Fibroblast of lung (primary cell): Measurements from ENCODE around the gene INSYN2B.

Experiments used
- EZH2 ChIP-seq: IDR thresholded peaks from 2 replicates; pipeline ENCODE4 v1.5.1; 2012; ENCODE audit warnings: low read length, control low read depth, mild to moderate bottlenecking; ENCODE audit errors: missing control alignments
- TF ChIP-seq, protein P1 (sequence below), 2 donors: IDR thresholded peaks in 1 of 2; conservative IDR thresholded peaks in 1 of 2; 1 replicate in 1 of 2; 2 replicates in 1 of 2; pipeline ENCODE4 v1.5.1; 2011 to 2012; ENCODE audit warnings: low read length in 2 of 2, control low read depth in 1 of 2, inconsistent platforms in 1 of 2, low read depth in 1 of 2, mild to moderate bottlenecking in 1 of 2

DNA sequence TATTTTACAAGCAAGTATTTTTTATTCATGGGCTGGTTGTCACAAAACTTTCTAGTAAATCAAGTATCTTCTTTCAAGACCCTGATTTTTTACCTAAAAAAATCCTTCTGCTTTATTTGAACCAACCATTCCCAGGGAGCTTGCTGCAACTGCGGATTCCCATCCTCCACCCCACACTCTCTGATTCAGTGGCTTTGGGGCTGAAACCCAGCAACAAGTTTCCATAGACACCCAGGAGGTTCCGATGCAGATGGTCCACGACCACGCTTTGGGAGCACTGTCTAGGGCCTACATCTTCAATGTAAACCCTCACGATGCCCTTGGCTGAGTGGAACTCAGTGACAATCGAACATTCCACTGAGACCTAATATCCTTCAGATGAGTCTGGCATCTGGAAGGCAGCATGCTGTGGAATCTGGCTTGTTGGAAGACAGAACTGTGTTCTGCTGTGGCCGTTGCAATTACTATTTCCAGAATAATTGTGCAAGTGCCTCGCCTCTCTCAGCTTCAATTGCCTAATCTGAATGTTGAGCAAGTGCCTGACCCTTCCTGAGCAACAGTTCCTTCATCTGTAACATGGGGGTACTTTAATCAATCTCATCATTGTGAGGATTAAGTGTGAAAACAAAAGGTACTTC, 105.1 kb downstream of the INSYN2B start:
- TF ChIP-seq, protein P1, sequence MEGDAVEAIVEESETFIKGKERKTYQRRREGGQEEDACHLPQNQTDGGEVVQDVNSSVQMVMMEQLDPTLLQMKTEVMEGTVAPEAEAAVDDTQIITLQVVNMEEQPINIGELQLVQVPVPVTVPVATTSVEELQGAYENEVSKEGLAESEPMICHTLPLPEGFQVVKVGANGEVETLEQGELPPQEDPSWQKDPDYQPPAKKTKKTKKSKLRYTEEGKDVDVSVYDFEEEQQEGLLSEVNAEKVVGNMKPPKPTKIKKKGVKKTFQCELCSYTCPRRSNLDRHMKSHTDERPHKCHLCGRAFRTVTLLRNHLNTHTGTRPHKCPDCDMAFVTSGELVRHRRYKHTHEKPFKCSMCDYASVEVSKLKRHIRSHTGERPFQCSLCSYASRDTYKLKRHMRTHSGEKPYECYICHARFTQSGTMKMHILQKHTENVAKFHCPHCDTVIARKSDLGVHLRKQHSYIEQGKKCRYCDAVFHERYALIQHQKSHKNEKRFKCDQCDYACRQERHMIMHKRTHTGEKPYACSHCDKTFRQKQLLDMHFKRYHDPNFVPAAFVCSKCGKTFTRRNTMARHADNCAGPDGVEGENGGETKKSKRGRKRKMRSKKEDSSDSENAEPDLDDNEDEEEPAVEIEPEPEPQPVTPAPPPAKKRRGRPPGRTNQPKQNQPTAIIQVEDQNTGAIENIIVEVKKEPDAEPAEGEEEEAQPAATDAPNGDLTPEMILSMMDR (conservative IDR thresholded peaks at IDR 0.05 in 1 of 2, IDR thresholded peaks at IDR 0.05 in 1 of 2; ENCODE audit: low read depth in 1 of 2, low read length in 2 of 2), result no peak
- no peak for TF ChIP-seq EZH2
